GM06990 (cell line): ENCODE results near the gene AHSA1.

ENCODE experiments used
- DNase-seq: peaks from one replicate; pipeline ENCODE4 v3.0.0-alpha.2; 2011; ENCODE audit not compliant: insufficient read length; ENCODE audit errors: extremely low read depth
- H3K27me3 ChIP-seq: replicated peaks from 2 replicates; pipeline ENCODE4 v1.6.0; 2011; ENCODE audit warnings: low read length; ENCODE audit not compliant: control insufficient read depth, insufficient read depth
- H3K36me3 ChIP-seq: 2 replicates; pipeline ENCODE4 v1.5.1; 2011; ENCODE audit warnings: low read length; ENCODE audit not compliant: control insufficient read depth, insufficient read depth
- H3K4me3 ChIP-seq: replicated peaks from 2 replicates; pipeline ENCODE4 v1.5.1; 2011; ENCODE audit warnings: low read depth, mild to moderate bottlenecking, control low read depth, low read length
- TF ChIP-seq, protein P1 (sequence below): IDR thresholded peaks from 2 replicates; pipeline ENCODE4 v1.5.1; 2011; ENCODE audit warnings: low read length, control low read depth, mild to moderate bottlenecking, inconsistent platforms; ENCODE audit not compliant: insufficient read depth, poor library complexity, severe bottlenecking

AHSA1 gene

DNA sequence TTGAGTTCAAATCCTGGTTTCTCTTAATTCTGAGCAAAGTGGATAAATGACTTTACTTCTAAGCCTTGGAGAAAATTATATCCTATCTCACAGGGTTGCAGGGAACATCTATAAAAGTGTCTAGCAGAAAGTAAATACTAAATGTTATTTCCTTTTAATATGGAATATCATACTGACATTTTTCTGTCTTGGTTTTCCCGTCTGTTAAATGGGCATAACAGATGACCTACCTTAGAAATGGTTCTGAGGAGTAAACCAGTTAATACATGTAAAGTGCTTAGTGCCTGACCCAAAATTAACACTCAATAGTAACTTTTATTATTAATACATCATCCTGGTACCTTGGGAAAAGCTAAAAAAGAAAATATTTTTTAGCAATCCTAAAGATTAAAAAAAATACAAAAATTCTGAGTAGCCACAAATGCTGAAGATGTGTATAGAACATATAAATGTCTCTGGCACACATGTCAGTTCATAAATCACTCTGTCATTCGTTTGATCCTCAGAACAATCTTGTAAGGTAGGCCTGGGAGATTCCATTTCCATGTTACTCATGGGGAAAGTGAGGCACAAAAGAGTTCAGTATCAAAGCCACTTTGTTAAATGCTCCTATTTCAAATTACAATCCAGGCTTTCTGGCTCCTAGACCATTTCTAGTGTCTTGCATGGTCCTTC lies 1.8 kb upstream of the AHSA1 start:
- no peaks in the 10 kb centered on the region for H3K27me3 ChIP-seq
- H3K4me3 ChIP-seq = peak overlapping the region; percentile 96
- peaks cover 8% of the 10 kb centered on the region; the same call in 1 of the 2 replicates for H3K36me3 ChIP-seq
- no peak for DNase-seq
- TF ChIP-seq, protein P1, sequence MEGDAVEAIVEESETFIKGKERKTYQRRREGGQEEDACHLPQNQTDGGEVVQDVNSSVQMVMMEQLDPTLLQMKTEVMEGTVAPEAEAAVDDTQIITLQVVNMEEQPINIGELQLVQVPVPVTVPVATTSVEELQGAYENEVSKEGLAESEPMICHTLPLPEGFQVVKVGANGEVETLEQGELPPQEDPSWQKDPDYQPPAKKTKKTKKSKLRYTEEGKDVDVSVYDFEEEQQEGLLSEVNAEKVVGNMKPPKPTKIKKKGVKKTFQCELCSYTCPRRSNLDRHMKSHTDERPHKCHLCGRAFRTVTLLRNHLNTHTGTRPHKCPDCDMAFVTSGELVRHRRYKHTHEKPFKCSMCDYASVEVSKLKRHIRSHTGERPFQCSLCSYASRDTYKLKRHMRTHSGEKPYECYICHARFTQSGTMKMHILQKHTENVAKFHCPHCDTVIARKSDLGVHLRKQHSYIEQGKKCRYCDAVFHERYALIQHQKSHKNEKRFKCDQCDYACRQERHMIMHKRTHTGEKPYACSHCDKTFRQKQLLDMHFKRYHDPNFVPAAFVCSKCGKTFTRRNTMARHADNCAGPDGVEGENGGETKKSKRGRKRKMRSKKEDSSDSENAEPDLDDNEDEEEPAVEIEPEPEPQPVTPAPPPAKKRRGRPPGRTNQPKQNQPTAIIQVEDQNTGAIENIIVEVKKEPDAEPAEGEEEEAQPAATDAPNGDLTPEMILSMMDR = no peak

DNA sequence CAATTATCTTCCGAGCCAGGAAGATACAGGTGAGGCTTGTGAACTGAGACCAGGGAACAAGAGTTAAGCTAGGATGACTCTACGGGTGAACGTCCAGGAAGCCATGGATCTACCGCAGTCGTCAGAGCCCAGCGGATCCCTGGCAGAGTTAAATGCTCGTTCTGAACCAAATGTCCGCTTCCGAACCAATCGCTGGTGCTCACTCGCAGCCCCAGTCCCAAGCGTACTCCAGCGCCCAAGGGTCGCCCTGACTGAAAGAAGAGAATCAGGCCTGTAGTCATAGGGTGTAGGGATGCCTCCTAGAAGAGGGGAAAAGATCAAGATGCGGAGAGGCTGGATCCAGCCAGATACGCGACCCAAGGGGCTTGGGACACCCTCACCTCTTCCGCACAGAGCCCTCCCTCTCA lies 775 bp upstream of the AHSA1 start:
- TF ChIP-seq, protein P1 = no peak
- Histone ChIP-seq H3K36me3 (peaks cover 14% of the 10 kb centered on the region), H3K27me3 (no peaks in the 10 kb centered on the region), H3K4me3 (peak overlapping the region; percentile 96)
- no peak for DNase-seq

DNA sequence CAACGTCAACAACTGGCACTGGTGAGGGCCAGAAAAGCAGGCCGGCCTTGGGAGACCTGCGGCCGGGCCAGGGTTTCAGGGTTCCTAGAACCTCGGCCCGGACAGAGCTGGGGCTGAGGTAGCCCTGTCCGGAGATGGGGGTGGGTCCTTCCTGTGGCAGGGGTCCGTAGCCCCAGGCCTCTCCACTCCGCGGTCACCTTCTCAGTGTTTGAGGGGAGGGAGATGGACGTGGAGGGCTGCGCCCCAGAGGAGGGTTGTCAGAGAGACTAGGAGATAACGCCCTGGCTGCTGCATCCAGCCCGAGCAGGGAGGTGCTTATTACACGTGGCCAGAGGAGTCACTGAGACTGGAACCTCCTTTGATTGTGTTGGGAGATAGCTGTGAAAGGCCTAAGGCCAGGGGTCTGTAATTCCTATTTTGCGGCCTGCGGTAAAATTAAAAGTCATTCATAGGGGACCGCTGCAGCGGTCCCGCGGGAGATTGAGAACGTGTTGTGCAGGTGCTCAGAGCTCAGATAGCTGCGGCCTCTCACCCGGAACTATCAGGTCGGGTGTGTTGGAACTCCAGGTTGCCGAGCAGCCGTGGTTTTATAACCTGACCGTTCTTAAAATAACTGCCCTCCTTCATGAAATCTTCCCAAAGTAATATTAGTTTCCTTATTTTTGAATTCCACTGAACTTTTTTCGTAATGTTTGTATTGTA lies 507 bp downstream of the AHSA1 start:
- Histone ChIP-seq H3K27me3 (no peaks in the 10 kb centered on the region), H3K4me3 (peak overlapping the region; percentile 100), H3K36me3 (peaks cover 18% of the 10 kb centered on the region)
- TF ChIP-seq, protein P1 = no peak
- DNase-seq = no peak

DNA sequence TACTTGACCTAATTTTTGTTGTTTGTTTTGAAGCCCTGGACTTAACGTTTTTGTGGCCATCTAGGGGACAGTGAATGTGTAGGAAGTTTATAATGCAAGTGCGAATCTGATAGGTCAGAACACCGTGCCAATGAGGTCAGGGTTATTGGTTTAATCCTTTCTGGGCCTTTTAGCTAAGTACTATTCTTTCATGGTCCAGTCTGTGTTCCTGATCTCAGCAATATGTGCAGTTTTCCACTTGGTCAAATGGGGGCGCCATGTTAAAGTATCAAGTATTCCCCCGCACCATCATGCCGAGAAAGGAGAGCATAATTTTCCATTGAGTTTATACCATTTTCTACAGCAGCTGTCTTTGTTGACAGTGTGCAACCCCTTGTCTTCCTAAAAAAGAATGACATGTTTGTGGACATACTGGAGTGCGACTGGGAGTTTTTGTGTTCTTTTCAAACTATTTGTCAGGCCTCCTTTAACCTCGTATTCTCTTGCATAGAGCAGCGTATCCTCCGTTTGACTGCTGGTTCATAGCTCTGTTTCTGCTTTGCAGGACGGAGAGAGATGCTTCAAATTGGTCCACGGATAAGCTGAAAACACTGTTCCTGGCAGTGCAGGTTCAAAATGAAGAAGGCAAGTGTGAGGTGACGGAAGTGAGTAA lies 1.3 kb downstream of the AHSA1 start:
- DNase-seq = peak; percentile 30
- TF ChIP-seq, protein P1 = peak; percentile 72
- peak overlapping the region; percentile 100 for H3K4me3 ChIP-seq
- no peaks in the 10 kb centered on the region for H3K27me3 ChIP-seq
- peaks cover 22% of the 10 kb centered on the region for H3K36me3 ChIP-seq

DNA sequence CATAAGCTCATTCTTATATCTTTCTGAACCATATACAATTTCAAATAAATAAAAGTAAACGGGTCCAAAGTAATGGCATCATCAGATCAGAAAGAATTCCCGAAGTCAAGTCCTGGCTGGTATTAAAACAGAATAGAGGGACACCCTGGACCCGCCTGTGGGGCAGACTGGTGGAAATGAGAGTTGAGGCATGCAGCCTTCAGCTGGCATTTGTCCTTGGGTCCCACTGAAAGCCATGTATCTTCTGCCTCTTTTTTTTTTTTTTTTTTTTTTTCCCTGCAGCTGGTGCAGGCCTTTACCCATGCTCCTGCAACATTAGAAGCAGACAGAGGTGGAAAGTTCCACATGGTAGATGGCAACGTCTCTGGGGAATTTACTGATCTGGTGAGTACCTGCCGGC lies 9.9 kb downstream of the AHSA1 start:
- H3K27me3 ChIP-seq = no peaks in the 10 kb centered on the region
- TF ChIP-seq, protein P1 = no peak
- H3K4me3 ChIP-seq = no peak overlapping the region
- H3K36me3 ChIP-seq = peaks cover 17% of the 10 kb centered on the region
- no peak for DNase-seq
